NOMO-1 (cell line): ENCODE data around the gene E2F3.

ENCODE experiments used
- DNase-seq, 2 experiments: peaks; one replicate each; lab custom pipeline; 2025; ENCODE audit not compliant: unreplicated experiment in 2 of 2; lab: John Stamatoyannopoulos, UW

Gene E2F3

GRCh38 chr6:20401205-20402091 is at the start of gene E2F3:
Gene E2F3 (plus strand): TSS chr6:20401879. CDS start chr6:20402233, 354 bp downstream.
- peak; percentile 98 to 99 for DNase-seq

GRCh38 chr6:20352346-20352745 is 49.3 kb upstream of the E2F3 start:
- no peak for DNase-seq

- DNase-seq = no peak
These were observed 48.5 kb upstream of the E2F3 start for GRCh38 chr6:20353134-20353533.

- no peak for DNase-seq
These were observed 47.3 kb upstream of the E2F3 start for GRCh38 chr6:20354366-20354765.

GRCh38 chr6:20360471-20361119 is 41.1 kb upstream of the E2F3 start:
- no peak for DNase-seq

GRCh38 chr6:20362623-20363022 is 39.1 kb upstream of the E2F3 start:
- DNase-seq = no peak

GRCh38 chr6:20364327-20364726 is 37.4 kb upstream of the E2F3 start:
- no peak for DNase-seq

GRCh38 chr6:20365456-20365855 is 36.2 kb upstream of the E2F3 start:
- DNase-seq = no peak

- DNase-seq = no peak
These were observed 35.4 kb upstream of the E2F3 start for GRCh38 chr6:20366082-20366830.

GRCh38 chr6:20367743-20368485 is 33.8 kb upstream of the E2F3 start:
- DNase-seq = no peak

GRCh38 chr6:20370393-20370792 is 31.3 kb upstream of the E2F3 start:
- no peak for DNase-seq

GRCh38 chr6:20370801-20371200 is 30.9 kb upstream of the E2F3 start:
- DNase-seq = no peak

GRCh38 chr6:20375436-20375835 is 26.2 kb upstream of the E2F3 start:
- DNase-seq = no peak

GRCh38 chr6:20377623-20378265 is 23.9 kb upstream of the E2F3 start:
- DNase-seq = no peak

GRCh38 chr6:20379231-20379630 is 22.4 kb upstream of the E2F3 start:
- no peak for DNase-seq

- DNase-seq = no peak
These were observed 15.5 kb upstream of the E2F3 start for GRCh38 chr6:20386218-20386617.

- DNase-seq = no peak
These were observed 12.6 kb upstream of the E2F3 start for GRCh38 chr6:20389066-20389465.

- DNase-seq = no peak
These were observed 8.4 kb upstream of the E2F3 start for GRCh38 chr6:20393297-20393696.

- no peak for DNase-seq
These were observed 2.2 kb upstream of the E2F3 start for GRCh38 chr6:20399518-20399917.
